ENCODE measurements around the gene CSF1.
"Not testable (repeated sequence)": the region's sequence is repeated elsewhere in the genome, so short reads cannot be mapped to it uniquely, and the experiment has no call there.

Gene CSF1

DNA sequence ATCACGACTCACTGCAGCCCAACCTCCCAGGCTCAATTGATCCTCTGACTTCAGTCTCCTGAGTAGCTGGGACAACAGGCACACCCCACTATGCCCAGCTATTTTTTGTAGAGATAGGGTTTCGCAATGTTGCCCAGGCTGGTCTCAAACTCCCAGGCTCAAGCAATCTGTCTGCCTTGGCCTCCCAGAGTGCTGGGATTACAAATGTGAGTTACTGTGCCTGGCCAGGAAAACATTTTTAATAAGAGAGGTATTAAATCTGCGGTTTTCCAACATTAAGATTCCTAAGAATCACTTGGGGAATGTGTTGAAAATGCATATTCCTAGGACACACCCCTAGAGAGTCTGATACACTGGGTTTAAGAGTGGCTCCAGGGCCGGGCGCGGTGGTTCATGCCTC lies 8.7 kb downstream of the CSF1 start:
- no peak for DNase-seq (ENCODE audit: low read depth)

- DNase-seq (ENCODE audit: low read depth), result not testable (repeated sequence)
These were observed 9.7 kb downstream of the CSF1 start for GRCh38 chr1:109920391-109920790.

DNA sequence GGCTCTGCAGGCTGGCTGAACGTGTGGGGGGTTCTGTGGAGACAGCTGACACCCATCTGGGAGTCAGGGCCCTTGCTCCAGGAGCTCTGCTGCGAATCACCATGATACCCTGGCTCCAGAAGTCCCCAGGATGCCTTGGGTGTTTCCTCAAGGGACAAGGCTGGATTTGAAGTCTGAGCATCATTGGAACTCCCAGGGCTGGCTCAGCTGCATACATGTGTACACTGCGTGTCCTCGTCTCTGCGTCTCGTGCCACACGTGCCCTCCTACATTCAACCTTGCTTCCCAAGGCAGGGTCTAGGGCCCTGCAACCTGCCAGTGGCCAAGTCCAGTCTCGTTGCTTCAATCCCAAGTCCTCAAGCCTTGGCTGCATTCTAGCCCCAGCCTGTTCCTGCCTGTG lies 11.7 kb downstream of the CSF1 start:
- no peak for DNase-seq (ENCODE audit: low read depth)

DNA sequence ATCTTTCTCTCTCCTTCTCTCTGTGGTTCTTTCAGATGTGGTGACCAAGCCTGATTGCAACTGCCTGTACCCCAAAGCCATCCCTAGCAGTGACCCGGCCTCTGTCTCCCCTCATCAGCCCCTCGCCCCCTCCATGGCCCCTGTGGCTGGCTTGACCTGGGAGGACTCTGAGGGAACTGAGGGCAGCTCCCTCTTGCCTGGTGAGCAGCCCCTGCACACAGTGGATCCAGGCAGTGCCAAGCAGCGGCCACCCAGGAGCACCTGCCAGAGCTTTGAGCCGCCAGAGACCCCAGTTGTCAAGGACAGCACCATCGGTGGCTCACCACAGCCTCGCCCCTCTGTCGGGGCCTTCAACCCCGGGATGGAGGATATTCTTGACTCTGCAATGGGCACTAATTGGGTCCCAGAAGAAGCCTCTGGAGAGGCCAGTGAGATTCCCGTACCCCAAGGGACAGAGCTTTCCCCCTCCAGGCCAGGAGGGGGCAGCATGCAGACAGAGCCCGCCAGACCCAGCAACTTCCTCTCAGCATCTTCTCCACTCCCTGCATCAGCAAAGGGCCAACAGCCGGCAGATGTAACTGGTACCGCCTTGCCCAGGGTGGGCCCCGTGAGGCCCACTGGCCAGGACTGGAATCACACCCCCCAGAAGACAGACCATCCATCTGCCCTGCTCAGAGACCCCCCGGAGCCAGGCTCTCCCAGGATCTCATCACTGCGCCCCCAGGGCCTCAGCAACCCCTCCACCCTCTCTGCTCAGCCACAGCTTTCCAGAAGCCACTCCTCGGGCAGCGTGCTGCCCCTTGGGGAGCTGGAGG lies 12.7 kb downstream of the CSF1 start:
- no peak for DNase-seq (ENCODE audit: low read depth)

- no peak for DNase-seq (ENCODE audit: low read depth)
These were observed 13.3 kb downstream of the CSF1 start for GRCh38 chr1:109923946-109924275.

GRCh38 chr1:109924316-109924715 lies 13.7 kb downstream of the CSF1 start:
- no peak for DNase-seq (ENCODE audit: low read depth)

GRCh38 chr1:109925159-109925990 lies 14.7 kb downstream of the CSF1 start:
- no peak for DNase-seq (ENCODE audit: low read depth)

GRCh38 chr1:109926662-109927300 lies 16.1 kb downstream of the CSF1 start:
- no peak for DNase-seq (ENCODE audit: low read depth)

- no peak for DNase-seq (ENCODE audit: low read depth)
These were observed 16.7 kb downstream of the CSF1 start for GRCh38 chr1:109927356-109927755.

GRCh38 chr1:109927911-109928321 lies 17.3 kb downstream of the CSF1 start:
- DNase-seq (ENCODE audit: low read depth), result no peak

GRCh38 chr1:109928591-109929111 lies 18.0 kb downstream of the CSF1 start:
- DNase-seq (ENCODE audit: low read depth), result no peak

DNA sequence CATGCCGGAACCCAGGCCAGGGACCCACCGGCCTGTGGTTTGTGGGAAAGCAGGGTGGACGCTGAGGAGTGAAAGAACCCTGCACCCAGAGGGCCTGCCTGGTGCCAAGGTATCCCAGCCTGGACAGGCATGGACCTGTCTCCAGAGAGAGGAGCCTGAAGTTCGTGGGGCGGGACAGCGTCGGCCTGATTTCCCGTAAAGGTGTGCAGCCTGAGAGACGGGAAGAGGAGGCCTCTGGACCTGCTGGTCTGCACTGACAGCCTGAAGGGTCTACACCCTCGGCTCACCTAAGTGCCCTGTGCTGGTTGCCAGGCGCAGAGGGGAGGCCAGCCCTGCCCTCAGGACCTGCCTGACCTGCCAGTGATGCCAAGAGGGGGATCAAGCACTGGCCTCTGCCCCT lies 18.5 kb downstream of the CSF1 start:
- DNase-seq (ENCODE audit: low read depth), result no peak

GRCh38 chr1:109929588-109930251 lies 19.1 kb downstream of the CSF1 start:
- DNase-seq (ENCODE audit: low read depth), result no peak

- DNase-seq (ENCODE audit: low read depth), result no peak
These were observed 19.8 kb downstream of the CSF1 start for GRCh38 chr1:109930252-109930993.

DNA sequence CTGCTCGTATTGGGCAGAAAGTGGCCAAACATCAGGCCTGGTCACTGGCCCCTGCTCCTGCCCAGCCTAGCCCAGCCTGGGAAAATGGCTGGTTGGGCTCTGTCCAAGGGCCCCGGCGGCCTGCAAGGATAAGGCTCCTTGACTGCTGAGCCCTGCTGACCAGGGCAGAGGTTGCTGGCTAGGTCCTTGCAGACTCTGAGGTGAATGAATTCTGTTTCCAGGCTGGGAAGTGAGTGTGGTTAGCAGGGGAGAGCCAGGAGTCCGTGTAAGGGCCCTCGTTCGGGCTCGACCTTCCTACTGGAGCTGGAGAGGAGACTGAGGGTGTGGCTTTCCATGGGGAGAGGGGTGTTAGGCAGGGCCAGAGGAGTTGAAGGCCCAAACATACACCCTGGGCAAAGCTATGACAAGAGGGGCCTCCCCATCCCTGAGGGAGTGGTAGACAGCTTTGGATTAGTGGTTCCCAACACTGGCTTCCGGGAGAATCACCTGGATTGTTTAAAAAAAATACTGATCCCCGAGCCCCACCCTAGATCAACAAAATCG lies 20.6 kb downstream of the CSF1 start:
- DNase-seq (ENCODE audit: low read depth), result no peak

- DNase-seq (ENCODE audit: low read depth), result no peak
These were observed 21.4 kb downstream of the CSF1 start for GRCh38 chr1:109931911-109932636.

GRCh38 chr1:109932679-109933078 lies 22.0 kb downstream of the CSF1 start:
- DNase-seq (ENCODE audit: low read depth), result no peak

DNA sequence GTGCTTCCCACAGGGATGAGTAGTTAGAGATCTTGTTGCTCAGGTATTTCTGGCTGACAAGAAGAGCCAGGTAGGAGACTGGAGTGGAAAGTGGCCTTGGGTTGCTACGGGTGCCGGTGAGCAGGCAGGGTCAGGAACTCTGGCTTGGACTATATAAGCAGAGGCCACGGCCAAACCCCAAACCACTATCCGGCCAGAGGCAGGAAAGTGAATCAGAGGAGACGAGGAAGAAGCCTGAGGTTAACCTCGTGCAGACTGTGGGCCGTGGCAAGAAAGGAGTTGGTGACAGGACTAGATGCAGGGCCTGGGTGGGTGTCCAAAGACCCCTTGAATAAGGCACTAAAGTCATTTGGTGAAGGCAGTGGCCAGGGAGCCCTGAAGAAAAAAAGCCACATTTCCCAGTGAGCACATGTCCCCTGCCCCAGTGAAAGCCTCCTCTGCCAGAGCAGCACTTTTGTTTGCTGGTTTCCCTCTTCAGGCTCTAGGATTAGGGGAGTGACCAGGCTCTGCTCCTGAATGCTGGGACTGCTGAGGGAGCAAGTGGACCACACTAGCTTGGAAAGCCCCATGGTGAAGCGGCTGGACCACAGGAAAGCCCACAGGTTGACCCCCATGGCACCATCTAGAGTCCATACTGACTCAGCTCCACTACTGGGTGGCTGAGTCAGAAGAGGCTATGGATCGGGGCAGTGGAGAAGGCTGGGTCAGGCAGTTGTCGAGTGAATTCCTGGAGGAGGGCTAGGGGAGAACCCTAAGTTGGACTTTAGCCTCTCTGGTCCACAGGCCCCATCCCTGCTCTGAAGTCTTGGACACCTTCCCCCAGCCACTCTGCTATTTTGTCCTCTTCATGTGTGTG lies 23.4 kb downstream of the CSF1 start:
- DNase-seq (ENCODE audit: low read depth), result no peak

- DNase-seq (ENCODE audit: low read depth), result no peak
These were observed 24.8 kb downstream of the CSF1 start for GRCh38 chr1:109935451-109935900.
